CD4-positive, alpha-beta T cell treated with Interleukin-17A for 1 hour (primary cell): ENCODE measurements around the gene IGF1R.

Experiments
- DNase-seq: peaks from one replicate; pipeline ENCODE4 v3.0.0-alpha.2; 2020

IGF1R gene

GRCh38 chr15:98782801-98783200, 134.5 kb downstream of the IGF1R start:
- no peak for DNase-seq

GRCh38 chr15:98785431-98785806, 137.1 kb downstream of the IGF1R start:
- DNase-seq = no peak

- no peak for DNase-seq
Measured at GRCh38 chr15:98785807-98786621, 137.7 kb downstream of the IGF1R start.

GRCh38 chr15:98786717-98787116, 138.4 kb downstream of the IGF1R start:
- DNase-seq = no peak

GRCh38 chr15:98787194-98787593, 138.9 kb downstream of the IGF1R start:
- DNase-seq = no peak

- no peak for DNase-seq
Measured at GRCh38 chr15:98787936-98788757, 139.8 kb downstream of the IGF1R start.

- DNase-seq = no peak
Measured at GRCh38 chr15:98789020-98789419, 140.7 kb downstream of the IGF1R start.

- no peak for DNase-seq
Measured at GRCh38 chr15:98790270-98790669, 141.9 kb downstream of the IGF1R start.

- DNase-seq = no peak
Measured at GRCh38 chr15:98791046-98791701, 142.8 kb downstream of the IGF1R start.

- DNase-seq = no peak
Measured at GRCh38 chr15:98792117-98792516, 143.8 kb downstream of the IGF1R start.

- no peak for DNase-seq
Measured at GRCh38 chr15:98794211-98794610, 145.9 kb downstream of the IGF1R start.

GRCh38 chr15:98794748-98795147, 146.4 kb downstream of the IGF1R start:
- no peak for DNase-seq

GRCh38 chr15:98795980-98796379, 147.6 kb downstream of the IGF1R start:
- DNase-seq = no peak

- no peak for DNase-seq
Measured at GRCh38 chr15:98796685-98797357, 148.5 kb downstream of the IGF1R start.

GRCh38 chr15:98798375-98798893, 150.1 kb downstream of the IGF1R start:
- DNase-seq = no peak

- no peak for DNase-seq
Measured at GRCh38 chr15:98799461-98800390, 151.4 kb downstream of the IGF1R start.

- no peak for DNase-seq
Measured at GRCh38 chr15:98800437-98801233, 152.3 kb downstream of the IGF1R start.

- DNase-seq = no peak
Measured at GRCh38 chr15:98801234-98801561, 152.9 kb downstream of the IGF1R start.

GRCh38 chr15:98802187-98802586, 153.8 kb downstream of the IGF1R start:
- no peak for DNase-seq

- no peak for DNase-seq
Measured at GRCh38 chr15:98803228-98804056, 155.1 kb downstream of the IGF1R start.
